ENCODE results near the gene BCKDK.
"Not testable (repeated sequence)": the region's sequence is repeated elsewhere in the genome, so short reads cannot be mapped to it uniquely, and the experiment has no call there.

BCKDK gene

GRCh38 chr16:31149332-31149731 lies 41.1 kb downstream of the BCKDK start:
- Histone ChIP-seq H3K4me2 (peak overlapping the region; percentile 63), H3K27me3 (no peaks in the 10 kb centered on the region), H3K9me3 (no peaks in the 10 kb centered on the region), H3K36me3 (no peaks in the 10 kb centered on the region), H3K4me1 (peaks cover 31% of the 10 kb centered on the region), H4K20me1 (no peaks in the 10 kb centered on the region), H3K9ac (no peak overlapping the region), H3K4me3 (no peak overlapping the region), H3K27ac (peak overlapping the region; percentile 65)
- no peak for TF ChIP-seq Cebpa-rat (IDR thresholded peaks at IDR 0.05)

GRCh38 chr16:31149894-31150890 lies 42.0 kb downstream of the BCKDK start, which contains the start of gene PRSS36:
TSS of gene PRSS36 (minus strand) at chr16:31150066. CDS start at chr16:31150035, 31 bp downstream.
- Histone ChIP-seq H3K27me3 (no peaks in the 10 kb centered on the region), H3K4me3 (no peak within 1 kb of the TSS), H3K36me3 (no peaks in the 10 kb centered on the region), H3K9ac (no peak within 1 kb of the TSS), H4K20me1 (no peaks in the 10 kb centered on the region), H3K27ac (peak within 1 kb of the TSS; percentile 65), H3K9me3 (no peaks in the 10 kb centered on the region), H3K4me1 (peaks cover 31% of the 10 kb centered on the region), H3K4me2 (peak within 1 kb of the TSS; percentile 63)
- no peak for TF ChIP-seq Cebpa-rat (IDR thresholded peaks at IDR 0.05)

GRCh38 chr16:31150976-31151375 lies 42.8 kb downstream of the BCKDK start:
- not testable (repeated sequence) for H3K27ac ChIP-seq, H3K27me3 ChIP-seq, H3K36me3 ChIP-seq, H3K4me3 ChIP-seq, H3K9ac ChIP-seq, H3K9me3 ChIP-seq, H4K20me1 ChIP-seq
- H3K4me2 ChIP-seq = peak overlapping the region; percentile 63
- H3K4me1 ChIP-seq = peaks cover 27% of the 10 kb centered on the region

GRCh38 chr16:31157136-31157535 lies 49.0 kb downstream of the BCKDK start:
- TF ChIP-seq Cebpa-rat (IDR thresholded peaks at IDR 0.05) = no peak
- Histone ChIP-seq H3K9me3 (no peaks in the 10 kb centered on the region), H3K4me1 (peaks cover 17% of the 10 kb centered on the region), H4K20me1 (no peaks in the 10 kb centered on the region), H3K4me3 (no peak overlapping the region), H3K27me3 (no peaks in the 10 kb centered on the region), H3K9ac (no peak overlapping the region), H3K4me2 (peak overlapping the region; percentile 32; the same call in 1 of the 2 replicates), H3K36me3 (no peaks in the 10 kb centered on the region), H3K27ac (no peak overlapping the region)

Data from BLaER1 (cell line).